GM12873 (cell line): ENCODE data around the gene MORC3.

Experiments used
- CTCF ChIP-seq: IDR thresholded peaks from 2 replicates; pipeline ENCODE4 v1.5.1; 2012; ENCODE audit warnings: low read depth, mild to moderate bottlenecking, moderate library complexity, low read length, control low read depth; ENCODE audit not compliant: insufficient read depth; ENCODE audit errors: missing control alignments

Gene MORC3

GRCh38 chr21:36319767-36320420 lies at the start of gene MORC3:
MORC3 (plus strand) TSS chr21:36320197; CDS start chr21:36320265, 68 bp downstream.
- TF ChIP-seq CTCF = peak; percentile 3

- no peak for TF ChIP-seq CTCF
These were observed 45.9 kb upstream of the MORC3 start for GRCh38 chr21:36274128-36274527.

GRCh38 chr21:36282568-36283230 lies 37.3 kb upstream of the MORC3 start:
- TF ChIP-seq CTCF = no peak

- TF ChIP-seq CTCF = no peak
These were observed 31.2 kb upstream of the MORC3 start for GRCh38 chr21:36288651-36289243.

GRCh38 chr21:36291509-36291908 lies 28.5 kb upstream of the MORC3 start:
- no peak for TF ChIP-seq CTCF

- TF ChIP-seq CTCF = no peak
These were observed 22.5 kb upstream of the MORC3 start for GRCh38 chr21:36297406-36297937.

GRCh38 chr21:36297938-36298572 lies 21.9 kb upstream of the MORC3 start:
- TF ChIP-seq CTCF = no peak
